HG03159 (cell line): ENCODE results near the gene PRSS53.

ENCODE experiments used
- ATAC-seq: cut with Tn5 transposase; IDR thresholded peaks from one replicate; pipeline ENCODE4 v1.9.1; 2021; ENCODE audit warnings: mild to moderate bottlenecking, moderate library complexity; ENCODE audit not compliant: unreplicated experiment

The PRSS53 gene

DNA sequence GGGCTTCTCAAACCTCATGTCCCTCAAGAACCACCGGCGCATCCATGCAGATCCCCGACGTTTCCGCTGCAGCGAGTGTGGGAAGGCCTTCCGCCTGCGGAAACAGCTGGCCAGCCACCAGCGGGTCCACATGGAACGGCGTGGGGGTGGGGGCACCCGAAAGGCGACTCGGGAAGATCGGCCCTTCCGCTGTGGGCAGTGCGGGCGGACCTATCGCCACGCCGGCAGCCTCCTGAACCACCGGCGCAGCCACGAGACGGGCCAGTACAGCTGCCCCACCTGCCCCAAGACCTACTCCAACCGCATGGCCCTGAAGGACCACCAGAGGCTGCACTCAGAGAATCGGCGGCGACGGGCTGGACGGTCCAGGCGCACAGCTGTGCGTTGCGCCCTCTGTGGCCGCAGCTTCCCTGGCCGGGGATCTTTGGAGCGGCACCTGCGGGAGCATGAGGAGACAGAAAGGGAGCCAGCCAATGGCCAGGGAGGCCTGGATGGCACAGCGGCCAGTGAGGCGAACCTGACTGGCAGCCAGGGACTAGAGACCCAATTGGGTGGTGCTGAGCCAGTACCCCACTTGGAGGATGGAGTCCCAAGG is 8.6 kb downstream of the PRSS53 start:
- no peak for ATAC-seq

- no peak for ATAC-seq
These were observed 9.3 kb downstream of the PRSS53 start for GRCh38 chr16:31079342-31079944.

DNA sequence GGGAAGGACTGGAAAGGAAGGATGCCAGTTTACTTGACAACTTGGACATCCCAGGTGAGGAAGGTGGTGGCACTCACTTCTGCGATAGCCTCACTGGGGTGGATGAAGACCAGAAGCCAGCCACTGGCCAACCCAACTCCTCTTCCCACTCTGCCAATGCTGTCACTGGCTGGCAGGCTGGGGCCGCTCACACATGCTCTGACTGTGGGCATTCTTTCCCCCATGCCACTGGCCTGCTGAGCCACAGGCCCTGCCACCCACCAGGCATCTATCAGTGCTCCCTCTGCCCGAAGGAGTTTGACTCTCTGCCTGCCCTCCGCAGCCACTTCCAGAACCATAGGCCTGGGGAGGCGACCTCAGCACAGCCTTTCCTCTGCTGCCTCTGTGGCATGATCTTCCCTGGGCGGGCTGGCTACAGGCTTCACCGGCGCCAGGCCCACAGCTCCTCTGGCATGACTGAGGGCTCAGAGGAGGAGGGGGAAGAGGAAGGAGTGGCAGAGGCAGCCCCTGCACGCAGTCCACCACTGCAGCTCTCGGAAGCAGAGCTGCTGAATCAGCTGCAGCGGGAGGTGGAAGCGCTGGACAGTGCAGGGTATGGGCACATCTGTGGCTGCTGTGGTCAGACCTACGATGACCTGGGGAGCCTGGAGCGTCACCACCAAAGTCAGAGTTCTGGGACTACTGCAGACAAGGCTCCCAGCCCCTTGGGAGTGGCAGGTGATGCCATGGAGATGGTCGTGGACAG is 10.0 kb downstream of the PRSS53 start:
- no peak for ATAC-seq

DNA sequence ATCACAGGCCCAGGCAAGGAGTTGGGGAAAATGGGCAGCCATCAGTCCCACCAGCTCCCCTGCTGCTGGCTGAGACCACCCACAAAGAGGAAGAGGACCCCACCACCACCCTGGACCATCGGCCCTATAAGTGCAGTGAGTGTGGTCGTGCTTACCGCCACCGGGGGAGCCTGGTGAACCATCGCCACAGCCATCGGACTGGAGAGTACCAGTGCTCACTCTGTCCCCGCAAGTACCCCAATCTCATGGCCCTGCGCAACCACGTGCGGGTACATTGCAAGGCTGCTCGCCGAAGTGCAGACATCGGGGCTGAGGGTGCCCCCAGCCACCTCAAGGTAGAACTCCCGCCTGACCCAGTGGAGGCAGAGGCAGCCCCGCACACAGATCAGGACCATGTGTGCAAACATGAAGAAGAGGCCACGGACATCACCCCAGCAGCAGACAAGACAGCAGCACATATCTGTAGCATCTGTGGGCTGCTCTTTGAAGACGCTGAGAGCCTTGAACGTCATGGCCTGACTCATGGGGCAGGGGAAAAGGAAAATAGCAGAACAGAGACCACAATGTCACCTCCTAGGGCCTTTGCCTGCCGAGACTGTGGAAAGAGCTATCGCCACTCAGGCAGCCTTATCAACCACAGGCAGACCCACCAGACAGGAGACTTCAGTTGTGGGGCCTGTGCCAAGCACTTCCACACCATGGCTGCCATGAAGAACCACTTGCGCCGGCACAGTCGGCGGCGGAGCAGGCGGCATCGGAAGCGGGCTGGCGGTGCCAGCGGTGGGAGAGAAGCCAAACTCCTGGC is 10.9 kb downstream of the PRSS53 start:
- no peak for ATAC-seq

- no peak for ATAC-seq
These were observed 11.7 kb downstream of the PRSS53 start for GRCh38 chr16:31077024-31077423.

DNA sequence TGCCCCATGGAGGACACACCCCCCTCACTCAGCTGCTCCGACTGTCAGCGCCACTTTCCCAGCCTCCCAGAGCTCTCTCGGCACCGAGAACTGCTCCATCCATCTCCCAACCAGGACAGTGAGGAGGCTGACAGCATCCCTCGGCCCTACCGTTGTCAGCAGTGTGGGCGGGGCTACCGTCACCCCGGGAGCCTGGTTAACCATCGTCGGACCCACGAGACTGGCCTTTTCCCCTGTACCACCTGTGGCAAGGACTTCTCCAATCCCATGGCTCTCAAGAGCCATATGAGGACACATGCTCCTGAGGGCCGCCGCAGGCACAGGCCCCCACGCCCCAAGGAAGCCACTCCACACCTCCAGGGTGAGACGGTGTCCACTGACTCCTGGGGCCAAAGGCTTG is 12.4 kb downstream of the PRSS53 start:
- ATAC-seq, result no peak

GRCh38 chr16:31074814-31075183 is 13.9 kb downstream of the PRSS53 start:
- no peak for ATAC-seq

GRCh38 chr16:31073970-31074813 is 14.6 kb downstream of the PRSS53 start, which contains the start of the genes ZNF646 and ZNF668:
Gene ZNF646, plus strand, starts transcription at chr16:31074422. Its CDS starts 1,903 bp downstream, at chr16:31076325.
Gene ZNF668, minus strand, starts transcription at chr16:31074240. Its CDS starts 9,781 bp downstream, at chr16:31064459.
- peak; percentile 78 for ATAC-seq

DNA sequence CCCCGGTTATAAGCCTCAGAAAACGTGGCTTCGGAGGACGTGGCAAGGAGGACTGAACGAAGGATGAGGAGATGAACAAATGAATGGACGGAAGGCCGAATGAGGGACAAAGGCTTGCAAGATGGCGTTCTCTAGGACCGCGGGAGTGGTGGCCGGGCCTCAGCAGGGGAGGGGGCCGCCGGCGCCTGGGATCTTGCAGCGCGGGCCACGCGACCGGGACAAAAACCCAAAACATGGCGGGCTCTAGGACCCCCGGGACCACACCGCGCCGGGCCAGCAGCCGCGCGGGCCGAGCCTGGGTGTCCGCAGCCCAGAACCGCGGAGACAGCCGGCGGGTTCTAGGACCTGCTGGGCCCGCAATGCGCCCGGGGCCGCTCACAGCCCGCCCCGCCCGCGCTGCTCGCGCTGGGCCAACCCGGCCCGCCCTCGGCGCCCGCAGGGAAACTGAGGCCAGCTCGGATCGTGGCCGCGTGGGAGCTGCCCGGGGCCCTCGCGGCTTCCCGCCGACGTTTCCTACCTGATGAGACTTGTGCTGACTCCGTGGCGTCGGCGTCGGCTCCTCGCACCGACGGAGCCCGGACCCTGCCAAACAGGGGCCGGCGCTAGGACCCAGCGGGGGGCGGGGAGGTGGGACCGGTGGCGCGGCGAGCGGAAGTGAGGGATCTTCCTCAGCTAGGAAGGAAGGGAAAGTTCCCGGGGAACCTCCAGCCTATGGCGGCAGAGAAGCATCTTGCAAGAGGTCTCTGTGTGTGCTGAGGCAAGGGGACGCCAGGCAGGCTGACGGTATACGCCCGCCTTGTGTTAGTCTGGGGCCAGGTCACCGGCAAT is 15.4 kb downstream of the PRSS53 start:
- ATAC-seq, result peak; percentile 44

DNA sequence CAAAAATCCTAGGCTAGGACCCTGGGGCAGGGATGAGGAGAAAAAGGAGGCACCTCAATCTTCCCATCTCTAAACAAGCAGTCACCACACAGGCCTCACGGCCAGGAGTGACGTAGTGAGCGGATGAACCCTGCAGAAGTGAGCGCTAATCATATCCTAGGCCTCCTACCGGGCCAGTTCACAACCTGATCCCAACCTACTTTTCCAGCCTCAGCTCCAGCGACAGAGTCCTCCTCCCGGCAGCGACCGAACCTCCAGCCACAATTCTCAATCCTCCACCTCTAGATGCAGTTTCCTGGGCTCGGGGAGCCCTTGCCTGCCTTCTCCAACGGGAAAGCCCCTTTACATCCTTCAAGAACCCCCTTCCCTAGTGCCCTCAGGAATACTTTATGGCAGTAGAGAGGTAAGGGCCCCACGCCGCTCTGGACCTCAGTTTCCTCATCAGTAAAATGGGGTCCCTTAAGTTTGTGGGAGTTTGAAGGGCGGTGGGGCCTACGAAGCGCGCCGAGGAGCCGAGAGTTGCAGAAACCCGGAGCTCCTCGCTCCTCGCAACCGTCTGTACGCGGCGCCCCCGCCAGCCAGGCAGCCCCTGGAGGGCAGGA is 16.1 kb downstream of the PRSS53 start:
- peak; percentile 2 for ATAC-seq

DNA sequence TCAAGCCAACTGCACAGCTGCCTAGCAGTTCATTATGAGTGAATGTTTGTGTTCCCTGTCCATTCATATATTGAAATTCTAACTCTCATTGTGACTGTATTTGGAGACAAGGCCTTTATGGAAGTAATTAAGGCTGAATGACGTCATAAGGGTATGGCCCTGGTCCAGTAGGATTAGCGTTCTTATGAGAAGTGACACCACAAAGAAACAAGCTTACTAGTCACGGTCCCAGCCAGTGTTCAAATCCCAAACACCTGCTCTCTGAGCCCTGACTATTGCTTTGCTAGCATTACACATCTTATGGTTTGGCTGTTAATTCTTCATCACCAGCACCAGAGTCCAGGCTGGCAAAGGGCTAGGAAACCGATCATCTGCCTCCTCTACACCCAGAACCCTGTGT is 16.9 kb downstream of the PRSS53 start:
- ATAC-seq, result no peak

GRCh38 chr16:31067342-31067741 is 21.4 kb downstream of the PRSS53 start:
- ATAC-seq, result no peak

GRCh38 chr16:31064882-31065461 is 23.8 kb downstream of the PRSS53 start:
- no peak for ATAC-seq

DNA sequence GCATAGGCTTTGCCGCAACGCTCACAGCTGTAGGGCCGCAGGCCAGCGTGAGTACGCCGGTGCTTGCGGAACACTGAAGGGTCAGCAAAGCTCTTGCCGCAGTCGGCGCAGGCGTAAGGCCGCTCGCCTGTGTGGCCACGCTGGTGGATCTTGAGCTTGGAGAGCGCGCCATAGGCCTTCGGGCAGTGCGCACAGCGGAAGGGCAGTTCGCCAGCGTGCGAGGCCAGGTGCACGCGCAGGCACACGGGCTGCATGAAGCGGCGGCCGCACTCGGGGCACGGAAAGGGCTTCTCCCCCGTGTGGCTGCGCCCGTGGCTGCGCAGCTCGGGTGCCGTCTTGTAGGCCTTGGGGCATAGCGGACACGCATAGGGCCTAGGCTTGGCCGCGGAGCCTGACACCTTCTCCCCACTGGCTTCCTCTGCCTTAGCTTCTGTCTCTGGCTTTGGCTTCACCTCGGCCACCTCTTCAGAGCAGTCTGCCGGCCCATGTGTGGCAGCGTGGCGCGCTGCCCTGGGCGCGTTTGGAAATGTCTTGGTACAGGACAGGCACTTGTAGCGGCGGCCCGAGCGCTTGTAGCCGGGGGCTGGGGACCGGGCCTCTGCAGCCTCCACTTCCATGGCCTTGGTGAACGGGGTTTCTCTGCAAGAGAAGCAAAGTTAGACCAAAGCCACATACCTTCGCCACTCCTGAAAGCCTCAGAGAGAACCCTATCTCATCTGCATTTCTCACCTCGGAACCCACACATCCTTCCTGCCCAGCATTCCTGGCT is 24.7 kb downstream of the PRSS53 start:
- ATAC-seq, result no peak

- ATAC-seq, result no peak
These were observed 25.3 kb downstream of the PRSS53 start for GRCh38 chr16:31063495-31063842.

DNA sequence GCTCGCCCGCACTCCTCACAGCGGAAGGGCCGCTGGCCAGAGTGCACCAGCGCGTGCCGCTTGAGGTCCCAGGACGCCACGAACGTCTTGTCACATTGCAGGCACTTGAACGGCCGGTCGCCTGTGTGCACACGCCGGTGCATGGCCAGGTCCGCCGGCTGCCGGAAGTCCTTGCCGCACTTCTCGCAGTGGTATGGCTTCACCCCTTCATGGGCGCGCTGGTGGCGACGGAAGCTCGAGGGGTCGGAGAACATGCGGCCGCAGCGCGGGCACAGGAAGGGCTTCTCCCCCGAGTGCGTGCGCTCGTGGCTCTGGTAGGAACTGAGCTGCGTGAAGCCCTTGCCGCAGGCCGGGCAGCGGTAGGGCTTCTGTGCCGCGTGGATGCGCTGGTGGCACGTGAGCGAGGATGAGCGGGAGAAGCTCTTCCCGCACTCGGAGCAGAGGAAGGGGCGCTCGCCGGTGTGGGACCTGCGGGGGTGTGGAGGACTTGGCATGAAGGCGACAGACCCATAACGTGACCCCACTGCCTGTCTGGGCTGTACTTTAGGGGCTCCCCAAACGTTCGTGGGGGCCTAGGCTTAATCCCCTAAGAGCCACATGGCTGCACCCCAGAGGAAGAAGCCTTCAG is 26.8 kb downstream of the PRSS53 start:
- ATAC-seq, result no peak

- no peak for ATAC-seq
These were observed 27.5 kb downstream of the PRSS53 start for GRCh38 chr16:31061126-31061812.
